Vagina (tissue), 2 donors: ENCODE measurements around the gene RUSC1.

Experiments used
- POLR2AphosphoS5 ChIP-seq, 2 donors: sonication (generic); formaldehyde crosslinking; IDR thresholded peaks; one replicate each; pipeline ENCODE4 v1.9.0; 2017; ENCODE audit warnings: antibody characterized with exemption in 2 of 2, mild to moderate bottlenecking in 2 of 2, low read depth in 1 of 2; ENCODE audit not compliant: insufficient read depth in 1 of 2
- TF ChIP-seq, protein P1 (sequence below), 3 experiments: fragments of 450-650 bp in 2 of 3; fragments of 200-600 bp in 1 of 3; sonication (generic) in 1 of 3; IDR thresholded peaks; one replicate each; pipeline ENCODE4 v1.5.1; 2017 to 2019; ENCODE audit warnings: antibody characterized with exemption in 3 of 3, mild to moderate bottlenecking in 2 of 3, moderate library complexity in 2 of 3

DNA sequence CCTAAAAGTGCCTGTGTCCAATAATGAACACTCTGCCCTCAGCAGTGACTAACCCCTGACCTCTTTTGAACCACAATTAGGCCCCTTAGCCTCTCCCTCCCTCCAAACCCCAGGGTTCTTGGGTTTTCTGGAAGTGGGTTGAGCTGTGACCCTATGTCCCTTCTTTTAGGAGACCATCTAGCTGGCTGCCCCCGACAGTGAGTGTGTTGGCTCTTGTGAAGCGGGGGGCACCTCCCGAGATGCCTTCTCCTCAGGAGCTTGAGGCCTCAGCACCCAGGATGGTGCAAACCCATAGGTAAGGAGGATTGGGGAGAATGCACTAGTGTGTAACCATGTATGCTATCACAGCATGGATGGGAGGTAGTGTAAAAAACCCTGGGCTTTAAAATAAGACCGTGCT is 7.3 kb downstream of the RUSC1 start:
- TF ChIP-seq, protein P1, sequence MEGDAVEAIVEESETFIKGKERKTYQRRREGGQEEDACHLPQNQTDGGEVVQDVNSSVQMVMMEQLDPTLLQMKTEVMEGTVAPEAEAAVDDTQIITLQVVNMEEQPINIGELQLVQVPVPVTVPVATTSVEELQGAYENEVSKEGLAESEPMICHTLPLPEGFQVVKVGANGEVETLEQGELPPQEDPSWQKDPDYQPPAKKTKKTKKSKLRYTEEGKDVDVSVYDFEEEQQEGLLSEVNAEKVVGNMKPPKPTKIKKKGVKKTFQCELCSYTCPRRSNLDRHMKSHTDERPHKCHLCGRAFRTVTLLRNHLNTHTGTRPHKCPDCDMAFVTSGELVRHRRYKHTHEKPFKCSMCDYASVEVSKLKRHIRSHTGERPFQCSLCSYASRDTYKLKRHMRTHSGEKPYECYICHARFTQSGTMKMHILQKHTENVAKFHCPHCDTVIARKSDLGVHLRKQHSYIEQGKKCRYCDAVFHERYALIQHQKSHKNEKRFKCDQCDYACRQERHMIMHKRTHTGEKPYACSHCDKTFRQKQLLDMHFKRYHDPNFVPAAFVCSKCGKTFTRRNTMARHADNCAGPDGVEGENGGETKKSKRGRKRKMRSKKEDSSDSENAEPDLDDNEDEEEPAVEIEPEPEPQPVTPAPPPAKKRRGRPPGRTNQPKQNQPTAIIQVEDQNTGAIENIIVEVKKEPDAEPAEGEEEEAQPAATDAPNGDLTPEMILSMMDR (IDR thresholded peaks at IDR 0.05), result no peak
- TF ChIP-seq POLR2AphosphoS5 (IDR thresholded peaks at IDR 0.05; ENCODE audit: insufficient read depth in 1 of 2, low read depth in 1 of 2), result no peak
